Measurements from ENCODE around the gene UBE2L5. TPM values are rescaled to one million over a fixed set of nuclear protein-coding genes. Genes with fewer than 3 reads are reported as not detected.

UBE2L5 gene
- not detected in 5 replicates for total RNA-seq (2022; extraction: Qiagen RNA extraction; ENCODE audit: low read depth)

GRCh38 chr13:30422054-30422839 lies at the start of gene UBE2L5:
UBE2L5 (plus strand) TSS chr13:30422493; CDS start chr13:30427991, 5,498 bp downstream.

DNA sequence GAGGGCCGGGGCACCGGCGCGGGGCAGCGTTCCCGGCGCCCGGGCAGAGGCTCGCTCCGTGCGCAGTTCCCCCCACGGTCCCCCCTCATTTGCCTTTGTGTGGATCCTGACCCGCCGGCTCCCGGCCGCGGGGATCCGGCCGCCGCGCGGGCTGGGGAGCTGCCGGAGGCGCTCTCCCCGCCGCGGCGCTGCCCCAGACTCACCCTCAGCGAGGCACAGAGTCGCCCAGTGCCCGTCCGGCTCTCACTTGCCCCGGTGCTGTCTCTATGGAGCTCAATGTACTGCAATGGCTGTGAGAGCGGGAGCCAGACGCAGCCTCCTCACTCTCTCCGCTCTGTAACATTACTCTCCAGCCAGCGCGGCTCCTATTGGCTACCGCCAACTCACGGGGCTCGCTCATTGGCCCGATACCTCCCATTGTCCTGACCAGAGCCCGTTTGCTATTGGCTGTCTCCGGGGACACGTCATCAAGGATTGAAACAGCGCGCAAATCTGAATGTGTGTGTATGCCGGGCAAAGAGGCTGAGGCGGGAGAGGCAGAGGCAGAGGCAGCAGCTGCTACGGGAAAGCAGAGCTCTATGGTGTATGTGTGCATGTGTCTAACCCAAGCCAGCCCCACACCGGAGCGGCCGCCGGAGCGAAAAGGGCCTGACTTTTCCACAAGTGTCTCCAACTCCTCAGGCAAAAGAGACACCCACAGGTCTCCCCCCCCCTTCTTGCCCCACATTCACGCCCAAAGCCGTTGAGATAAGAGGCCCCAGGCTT lies 43.5 kb downstream of the UBE2L5 start, which contains the start of gene HMGB1:
HMGB1 (minus strand) TSS at position 344 of the 765 bp plus-strand sequence. CDS start 2,256 bp downstream, outside the sequence.

Other genes starting within 250 kb of the UBE2L5 start
- 3.7 to 8.2 TPM (median 6.3 TPM) in 5 replicates for gene KATNAL1, start 114.9 kb upstream of the UBE2L5 start, total RNA-seq (2022; extraction: Qiagen RNA extraction; ENCODE audit: low read depth)
- gene HMGB1, start 43.4 kb downstream of the UBE2L5 start, total RNA-seq (2022; extraction: Qiagen RNA extraction; ENCODE audit: low read depth), result 520 to 716 TPM (median 573 TPM) in 5 replicates
- 11.0 to 17.3 TPM (median 16.3 TPM) in 5 replicates for gene USPL1, start 195.4 kb downstream of the UBE2L5 start, total RNA-seq (2022; extraction: Qiagen RNA extraction; ENCODE audit: low read depth)

All from A549 treated with GW870086 at 1 μM for 4 hours (cell line).